KMS-11 (cell line): Measurements from ENCODE around the gene RGS9BP.
"Not testable (repeated sequence)": the region's sequence is repeated elsewhere in the genome, so short reads cannot be mapped to it uniquely, and the experiment has no call there.

ENCODE experiments used
- H2AFZ ChIP-seq: fragments of 200-600 bp; sonication (generic); 2 replicates; pipeline ENCODE4 v1.6.1; 2016; ENCODE audit warnings: antibody characterized with exemption, mixed run types, low read depth
- H3K27ac ChIP-seq: fragments of 200-600 bp; sonication (generic); 2 replicates; pipeline ENCODE4 v1.6.1; 2016; ENCODE audit warnings: mild to moderate bottlenecking, mixed run types
- H3K27me3 ChIP-seq: fragments of 200-600 bp; sonication (generic); 2 replicates; pipeline ENCODE4 v1.6.1; 2017; ENCODE audit warnings: mild to moderate bottlenecking, low read depth, mixed run types, moderate library complexity; ENCODE audit not compliant: insufficient read depth
- H3K36me3 ChIP-seq: fragments of 200-600 bp; sonication (generic); 2 replicates; pipeline ENCODE4 v1.6.1; 2017; ENCODE audit warnings: mild to moderate bottlenecking, mixed run types; ENCODE audit not compliant: insufficient read depth
- H3K4me1 ChIP-seq: fragments of 200-600 bp; sonication (generic); 2 replicates; pipeline ENCODE4 v1.6.1; 2016; ENCODE audit warnings: mild to moderate bottlenecking, low read depth, mixed run types; ENCODE audit not compliant: poor library complexity, severe bottlenecking
- H3K4me2 ChIP-seq: fragments of 200-600 bp; sonication (generic); 2 replicates; pipeline ENCODE4 v1.7.0; 2016; ENCODE audit warnings: mild to moderate bottlenecking, mixed run types
- H3K4me3 ChIP-seq: fragments of 200-600 bp; sonication (generic); IDR thresholded peaks from 2 replicates; pipeline ENCODE4 v1.6.1; 2017; ENCODE audit warnings: low read depth, low read length, mixed read lengths; ENCODE audit not compliant: insufficient read depth
- H3K79me2 ChIP-seq: fragments of 200-600 bp; sonication (generic); 2 replicates; pipeline ENCODE4 v1.6.1; 2016; ENCODE audit warnings: low read depth, mixed run types; ENCODE audit not compliant: insufficient read depth
- H3K9ac ChIP-seq: fragments of 200-600 bp; sonication (generic); 2 replicates; pipeline ENCODE4 v1.6.1; 2016; ENCODE audit warnings: mild to moderate bottlenecking, mixed run types
- H4K20me1 ChIP-seq: fragments of 200-600 bp; sonication (generic); 2 replicates; pipeline ENCODE4 v1.6.1; 2016; ENCODE audit warnings: mild to moderate bottlenecking, mixed run types; ENCODE audit not compliant: insufficient read depth
- TF ChIP-seq, protein P1 (sequence below): fragments of 200-600 bp; sonication (generic); conservative IDR thresholded peaks from 2 replicates; pipeline ENCODE4 v1.6.1; 2017; ENCODE audit warnings: low read depth, mild to moderate bottlenecking, antibody characterized with exemption, low read length, moderate library complexity, mixed read lengths

RGS9BP gene

DNA sequence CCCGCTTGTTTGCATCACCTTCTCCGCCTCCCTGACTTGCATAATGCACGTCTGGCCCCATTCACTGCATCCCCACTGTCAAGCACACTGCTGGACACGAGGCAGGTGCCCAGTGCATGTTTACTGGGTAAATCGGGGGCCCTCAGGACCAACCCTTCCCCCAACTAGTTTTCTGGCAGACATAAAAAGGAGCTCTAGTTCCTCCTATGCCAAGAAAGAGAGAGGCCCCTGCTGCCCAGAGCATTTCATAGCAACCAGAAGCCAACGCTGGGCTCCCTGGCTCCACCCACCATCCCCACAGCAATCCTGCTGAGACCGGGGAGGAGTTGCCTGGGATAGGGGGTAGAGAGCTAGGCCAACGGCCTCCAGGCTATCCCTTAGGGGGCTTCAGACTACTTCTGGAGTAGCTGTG is 23.9 kb upstream of the RGS9BP start:
- no peaks in the 10 kb centered on the region for H3K27me3 ChIP-seq
- no peak overlapping the region for H3K4me2 ChIP-seq
- peaks cover 11% of the 10 kb centered on the region for H4K20me1 ChIP-seq
- no peaks in the 10 kb centered on the region for H3K4me1 ChIP-seq
- H3K36me3 ChIP-seq, result peaks cover 25% of the 10 kb centered on the region; the same call in 1 of the 2 replicates
- H3K4me3 ChIP-seq, result no peak overlapping the region
- H3K79me2 ChIP-seq, result peaks cover 48% of the 10 kb centered on the region
- no peak overlapping the region for H2AFZ ChIP-seq
- no peak overlapping the region for H3K9ac ChIP-seq
- no peak overlapping the region for H3K27ac ChIP-seq
- TF ChIP-seq, protein P1, sequence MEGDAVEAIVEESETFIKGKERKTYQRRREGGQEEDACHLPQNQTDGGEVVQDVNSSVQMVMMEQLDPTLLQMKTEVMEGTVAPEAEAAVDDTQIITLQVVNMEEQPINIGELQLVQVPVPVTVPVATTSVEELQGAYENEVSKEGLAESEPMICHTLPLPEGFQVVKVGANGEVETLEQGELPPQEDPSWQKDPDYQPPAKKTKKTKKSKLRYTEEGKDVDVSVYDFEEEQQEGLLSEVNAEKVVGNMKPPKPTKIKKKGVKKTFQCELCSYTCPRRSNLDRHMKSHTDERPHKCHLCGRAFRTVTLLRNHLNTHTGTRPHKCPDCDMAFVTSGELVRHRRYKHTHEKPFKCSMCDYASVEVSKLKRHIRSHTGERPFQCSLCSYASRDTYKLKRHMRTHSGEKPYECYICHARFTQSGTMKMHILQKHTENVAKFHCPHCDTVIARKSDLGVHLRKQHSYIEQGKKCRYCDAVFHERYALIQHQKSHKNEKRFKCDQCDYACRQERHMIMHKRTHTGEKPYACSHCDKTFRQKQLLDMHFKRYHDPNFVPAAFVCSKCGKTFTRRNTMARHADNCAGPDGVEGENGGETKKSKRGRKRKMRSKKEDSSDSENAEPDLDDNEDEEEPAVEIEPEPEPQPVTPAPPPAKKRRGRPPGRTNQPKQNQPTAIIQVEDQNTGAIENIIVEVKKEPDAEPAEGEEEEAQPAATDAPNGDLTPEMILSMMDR, result no peak

DNA sequence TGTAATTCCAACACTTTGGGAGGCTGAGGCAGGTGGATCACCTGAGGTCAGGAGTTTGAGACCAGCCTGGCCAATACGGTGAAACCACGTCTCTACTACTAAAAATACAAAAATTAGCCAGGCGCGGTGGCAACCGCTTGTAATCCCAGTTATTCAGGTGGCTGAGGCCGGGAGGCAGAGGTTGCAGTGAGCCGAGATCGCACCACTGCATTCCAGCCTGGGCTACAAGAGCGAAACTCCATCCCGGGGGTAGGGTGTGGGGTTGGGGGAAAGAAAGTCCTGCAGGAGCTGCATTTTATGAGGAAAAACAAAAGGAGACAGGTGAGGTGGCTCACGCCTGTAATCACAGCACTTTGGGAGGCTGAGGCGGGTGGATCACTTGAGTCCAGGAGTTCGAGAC is 23.3 kb upstream of the RGS9BP start:
- H3K4me2 ChIP-seq, H3K4me3 ChIP-seq, H2AFZ ChIP-seq, H3K27ac ChIP-seq, H3K27me3 ChIP-seq, H3K9ac ChIP-seq, H3K4me1 ChIP-seq: not testable (repeated sequence)
- Histone ChIP-seq H4K20me1 (peaks cover 11% of the 10 kb centered on the region), H3K36me3 (peaks cover 24% of the 10 kb centered on the region; the same call in 1 of the 2 replicates), H3K79me2 (peaks cover 54% of the 10 kb centered on the region)

DNA sequence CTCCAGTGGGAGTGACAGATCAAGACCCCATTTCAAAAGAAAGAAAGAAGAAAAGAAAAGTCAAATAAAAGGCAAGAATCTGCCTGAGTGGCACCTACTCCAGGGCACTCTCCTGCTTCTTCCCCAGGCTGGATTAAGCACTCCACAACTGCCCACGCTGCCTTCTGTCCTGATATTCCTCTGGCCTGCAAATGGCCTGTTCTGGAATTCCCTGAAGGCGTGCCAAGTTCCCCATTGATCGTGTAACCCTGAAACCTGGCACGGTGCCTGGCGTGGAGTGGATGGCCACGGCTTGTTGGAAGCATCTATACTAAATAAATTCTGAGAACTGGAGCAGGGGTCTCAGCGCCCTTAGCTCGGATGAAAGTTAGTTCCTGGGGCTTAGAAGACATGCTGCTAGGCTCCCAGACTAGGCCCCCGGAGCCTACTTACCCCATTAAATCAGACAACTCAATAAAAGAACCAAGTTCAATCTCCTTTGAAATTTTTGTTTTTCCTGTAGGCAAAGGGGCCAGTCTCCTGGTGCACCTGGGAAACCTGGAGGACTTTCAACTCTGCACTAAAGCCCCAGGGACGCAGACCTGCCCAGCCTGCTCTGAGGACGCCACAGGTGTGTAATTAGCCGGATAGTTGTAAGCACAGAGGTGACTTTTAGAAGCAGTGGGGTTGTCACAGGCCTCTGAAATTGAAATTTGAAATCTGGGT is 22.6 kb upstream of the RGS9BP start:
- Histone ChIP-seq H3K79me2 (peaks cover 59% of the 10 kb centered on the region), H3K9ac (no peak overlapping the region), H3K36me3 (peaks cover 17% of the 10 kb centered on the region; the same call in 1 of the 2 replicates), H3K27me3 (no peaks in the 10 kb centered on the region), H4K20me1 (peaks cover 11% of the 10 kb centered on the region), H3K4me1 (no peaks in the 10 kb centered on the region), H3K27ac (no peak overlapping the region), H2AFZ (no peak overlapping the region), H3K4me2 (no peak overlapping the region), H3K4me3 (no peak overlapping the region)
- TF ChIP-seq, protein P1, result no peak

DNA sequence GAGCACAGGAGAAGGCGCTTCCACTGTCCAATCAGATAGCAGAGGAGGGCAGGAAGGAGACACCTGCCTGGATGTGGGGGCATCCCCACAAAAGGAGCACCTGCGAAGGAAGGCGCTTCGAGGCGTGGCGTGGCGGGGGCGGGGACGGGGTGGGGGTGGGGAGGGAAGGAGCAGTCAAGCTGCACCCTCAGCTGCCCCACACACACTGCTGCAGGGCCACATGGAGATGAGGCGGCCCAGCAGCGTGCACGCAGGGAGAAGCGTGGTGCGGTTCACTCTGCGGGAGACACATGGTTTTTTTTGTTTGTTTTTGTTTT is 22.1 kb upstream of the RGS9BP start:
- no peak overlapping the region for H2AFZ ChIP-seq
- H3K4me1 ChIP-seq, result no peaks in the 10 kb centered on the region
- TF ChIP-seq, protein P1, result no peak
- H3K9ac ChIP-seq, result no peak overlapping the region
- no peaks in the 10 kb centered on the region for H3K27me3 ChIP-seq
- H3K36me3 ChIP-seq, result peaks cover 15% of the 10 kb centered on the region; the same call in 1 of the 2 replicates
- peaks cover 64% of the 10 kb centered on the region for H3K79me2 ChIP-seq
- H4K20me1 ChIP-seq, result peaks cover 11% of the 10 kb centered on the region
- no peak overlapping the region for H3K27ac ChIP-seq
- no peak overlapping the region for H3K4me2 ChIP-seq
- no peak overlapping the region for H3K4me3 ChIP-seq

DNA sequence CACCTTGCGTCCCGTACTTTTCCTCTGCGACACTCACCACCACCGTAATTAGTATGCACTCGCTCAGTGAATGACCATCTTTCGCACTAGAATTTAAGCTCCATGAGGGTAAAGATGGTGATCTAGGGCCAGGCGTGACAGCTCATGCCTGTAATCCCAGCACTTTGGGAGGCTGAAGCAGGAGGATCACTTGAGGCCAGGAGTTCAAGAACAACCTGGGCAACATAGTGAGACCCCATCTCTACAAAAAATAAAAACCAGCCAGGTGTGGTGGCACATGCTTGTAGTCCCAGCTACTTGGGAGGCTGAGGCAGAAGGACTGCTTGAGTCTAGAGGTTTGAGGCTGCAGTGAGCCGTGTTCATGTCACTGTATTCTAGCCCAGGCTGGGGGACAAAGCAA is 19.3 kb upstream of the RGS9BP start:
- H3K27ac ChIP-seq, H3K27me3 ChIP-seq, H3K4me3 ChIP-seq, H2AFZ ChIP-seq, H3K4me2 ChIP-seq, H3K4me1 ChIP-seq, H3K9ac ChIP-seq: not testable (repeated sequence)
- peaks cover 89% of the 10 kb centered on the region for H3K79me2 ChIP-seq
- peaks cover 13% of the 10 kb centered on the region; the same call in 1 of the 2 replicates for H3K36me3 ChIP-seq
- peaks cover 24% of the 10 kb centered on the region for H4K20me1 ChIP-seq
